Measurements from ENCODE around the gene RNF220.

The RNF220 gene

GRCh38 chr1:44405798-44406736, 1.0 kb downstream of the RNF220 start:
- DNase-seq (ENCODE audit: low read depth), result no peak
- H3K4me3 ChIP-seq (ENCODE audit: low read depth, low read length), result peak overlapping the region; percentile 47

GRCh38 chr1:44406737-44407429, 1.8 kb downstream of the RNF220 start:
- peak overlapping the region; percentile 7 for H3K4me3 ChIP-seq (ENCODE audit: low read depth, low read length)
- DNase-seq (ENCODE audit: low read depth), result no peak

- DNase-seq (ENCODE audit: low read depth), result no peak
- H3K4me3 ChIP-seq (ENCODE audit: low read depth, low read length), result no peak overlapping the region
Observed at GRCh38 chr1:44407430-44408211, 2.6 kb downstream of the RNF220 start.

GRCh38 chr1:44408212-44408582, 3.1 kb downstream of the RNF220 start:
- no peak overlapping the region for H3K4me3 ChIP-seq (ENCODE audit: low read depth, low read length)
- no peak for DNase-seq (ENCODE audit: low read depth)

- no peak for DNase-seq (ENCODE audit: low read depth)
- H3K4me3 ChIP-seq (ENCODE audit: low read depth, low read length), result no peak overlapping the region
Observed at GRCh38 chr1:44408632-44409602, 3.9 kb downstream of the RNF220 start.

- H3K4me3 ChIP-seq (ENCODE audit: low read depth, low read length), result no peak overlapping the region
- DNase-seq (ENCODE audit: low read depth), result no peak
Observed at GRCh38 chr1:44409757-44410156, 4.7 kb downstream of the RNF220 start.

- H3K4me3 ChIP-seq (ENCODE audit: low read depth, low read length), result no peak overlapping the region
- no peak for DNase-seq (ENCODE audit: low read depth)
Observed at GRCh38 chr1:44411861-44412260, 6.8 kb downstream of the RNF220 start.

GRCh38 chr1:44412601-44413000, 7.5 kb downstream of the RNF220 start:
- no peak for DNase-seq (ENCODE audit: low read depth)

GRCh38 chr1:44413740-44414139, 8.7 kb downstream of the RNF220 start:
- DNase-seq (ENCODE audit: low read depth), result no peak
- H3K4me3 ChIP-seq (ENCODE audit: low read depth, low read length), result no peak overlapping the region

More at GRCh38 chr1:44412601-44413000, 7.5 kb downstream of the RNF220 start:
- H3K4me3 ChIP-seq (ENCODE audit: low read depth, low read length), result no peak overlapping the region

GRCh38 chr1:44415013-44415412, 10.0 kb downstream of the RNF220 start:
- DNase-seq (ENCODE audit: low read depth), result no peak
- H3K4me3 ChIP-seq (ENCODE audit: low read depth, low read length), result no peak overlapping the region

- no peak for DNase-seq (ENCODE audit: low read depth)
Observed at GRCh38 chr1:44416408-44416807, 11.4 kb downstream of the RNF220 start.

GRCh38 chr1:44417351-44418021, 12.4 kb downstream of the RNF220 start:
- peak overlapping the region; percentile 11 for H3K4me3 ChIP-seq (ENCODE audit: low read depth, low read length)
- no peak for DNase-seq (ENCODE audit: low read depth)

More at GRCh38 chr1:44416408-44416807, 11.4 kb downstream of the RNF220 start:
- H3K4me3 ChIP-seq (ENCODE audit: low read depth, low read length), result no peak overlapping the region

GRCh38 chr1:44418022-44418673, 13.1 kb downstream of the RNF220 start:
- no peak overlapping the region for H3K4me3 ChIP-seq (ENCODE audit: low read depth, low read length)
- DNase-seq (ENCODE audit: low read depth), result no peak

- no peak overlapping the region for H3K4me3 ChIP-seq (ENCODE audit: low read depth, low read length)
- DNase-seq (ENCODE audit: low read depth), result no peak
Observed at GRCh38 chr1:44419901-44420300, 14.8 kb downstream of the RNF220 start.

- no peak overlapping the region for H3K4me3 ChIP-seq (ENCODE audit: low read depth, low read length)
- no peak for DNase-seq (ENCODE audit: low read depth)
Observed at GRCh38 chr1:44420535-44420934, 15.5 kb downstream of the RNF220 start.

GRCh38 chr1:44421446-44421884, 16.4 kb downstream of the RNF220 start:
- H3K4me3 ChIP-seq (ENCODE audit: low read depth, low read length), result no peak overlapping the region
- no peak for DNase-seq (ENCODE audit: low read depth)

GRCh38 chr1:44422161-44422560, 17.1 kb downstream of the RNF220 start:
- no peak for DNase-seq (ENCODE audit: low read depth)
- H3K4me3 ChIP-seq (ENCODE audit: low read depth, low read length), result no peak overlapping the region

Measured in skeletal muscle cell (primary cell).